GM18951 (cell line): ENCODE results near the gene RNF43.

Experiments
- POLR2A ChIP-seq: IDR thresholded peaks from 4 replicates; pipeline ENCODE4 v1.6.1; 2011; ENCODE audit warnings: mild to moderate bottlenecking; ENCODE audit not compliant: insufficient read length, insufficient read depth; ENCODE audit errors: extremely low read depth
- in situ Hi-C: fragments of 300-500 bp; cut with MboI; formaldehyde crosslinking; loops from one replicate; pipeline ENCODE4 v1.12.0; 2022; ENCODE audit warnings: low sequenced_read_pairs, mixed read lengths, inconsistent platforms; ENCODE audit not compliant: unreplicated experiment

Gene RNF43

GRCh38 chr17:58415371-58416055, 1.8 kb downstream of the RNF43 start:
- in situ Hi-C loops = no loop called here
- TF ChIP-seq POLR2A = no peak

GRCh38 chr17:58414596-58414997, 2.7 kb downstream of the RNF43 start:
- no peak for TF ChIP-seq POLR2A
- in situ Hi-C loops = no loop called here

GRCh38 chr17:58413684-58414083, 3.6 kb downstream of the RNF43 start:
- in situ Hi-C loops = no loop called here
- TF ChIP-seq POLR2A = no peak

GRCh38 chr17:58412961-58413586, 4.3 kb downstream of the RNF43 start:
- no peak for TF ChIP-seq POLR2A
- in situ Hi-C loops = no loop called here

- TF ChIP-seq POLR2A = no peak
- in situ Hi-C loops = no loop called here
Measured at GRCh38 chr17:58412064-58412703, 5.2 kb downstream of the RNF43 start.

- no peak for TF ChIP-seq POLR2A
- in situ Hi-C loops = no loop called here
Measured at GRCh38 chr17:58411408-58411894, 5.9 kb downstream of the RNF43 start.

GRCh38 chr17:58410714-58411407, 6.5 kb downstream of the RNF43 start:
- TF ChIP-seq POLR2A = no peak
- in situ Hi-C loops = no loop called here

- in situ Hi-C loops = no loop called here
- no peak for TF ChIP-seq POLR2A
Measured at GRCh38 chr17:58409432-58409831, 7.9 kb downstream of the RNF43 start.

- in situ Hi-C loops = no loop called here
- no peak for TF ChIP-seq POLR2A
Measured at GRCh38 chr17:58403311-58403710, 14.0 kb downstream of the RNF43 start.

- no peak for TF ChIP-seq POLR2A
Measured at GRCh38 chr17:58402679-58403078, 14.7 kb downstream of the RNF43 start.

GRCh38 chr17:58402047-58402446, 15.3 kb downstream of the RNF43 start:
- in situ Hi-C loops = no loop called here
- no peak for TF ChIP-seq POLR2A

More at GRCh38 chr17:58402679-58403078, 14.7 kb downstream of the RNF43 start:
- in situ Hi-C loops = no loop called here

- in situ Hi-C loops = no loop called here
- no peak for TF ChIP-seq POLR2A
Measured at GRCh38 chr17:58401287-58401686, 16.0 kb downstream of the RNF43 start.

- in situ Hi-C loops = no loop called here
- no peak for TF ChIP-seq POLR2A
Measured at GRCh38 chr17:58400826-58401225, 16.5 kb downstream of the RNF43 start.
